GM21447 (cell line): Measurements from ENCODE around the gene MEIS1.

Experiments used
- ATAC-seq: cut with Tn5 transposase; IDR thresholded peaks from one replicate; pipeline ENCODE4 v1.9.1; 2021; ENCODE audit not compliant: unreplicated experiment

MEIS1 gene

GRCh38 chr2:66443186-66443978, 8.5 kb downstream of the MEIS1 start:
- no peak for ATAC-seq

GRCh38 chr2:66443979-66444861, 9.3 kb downstream of the MEIS1 start:
- ATAC-seq: no peak

DNA sequence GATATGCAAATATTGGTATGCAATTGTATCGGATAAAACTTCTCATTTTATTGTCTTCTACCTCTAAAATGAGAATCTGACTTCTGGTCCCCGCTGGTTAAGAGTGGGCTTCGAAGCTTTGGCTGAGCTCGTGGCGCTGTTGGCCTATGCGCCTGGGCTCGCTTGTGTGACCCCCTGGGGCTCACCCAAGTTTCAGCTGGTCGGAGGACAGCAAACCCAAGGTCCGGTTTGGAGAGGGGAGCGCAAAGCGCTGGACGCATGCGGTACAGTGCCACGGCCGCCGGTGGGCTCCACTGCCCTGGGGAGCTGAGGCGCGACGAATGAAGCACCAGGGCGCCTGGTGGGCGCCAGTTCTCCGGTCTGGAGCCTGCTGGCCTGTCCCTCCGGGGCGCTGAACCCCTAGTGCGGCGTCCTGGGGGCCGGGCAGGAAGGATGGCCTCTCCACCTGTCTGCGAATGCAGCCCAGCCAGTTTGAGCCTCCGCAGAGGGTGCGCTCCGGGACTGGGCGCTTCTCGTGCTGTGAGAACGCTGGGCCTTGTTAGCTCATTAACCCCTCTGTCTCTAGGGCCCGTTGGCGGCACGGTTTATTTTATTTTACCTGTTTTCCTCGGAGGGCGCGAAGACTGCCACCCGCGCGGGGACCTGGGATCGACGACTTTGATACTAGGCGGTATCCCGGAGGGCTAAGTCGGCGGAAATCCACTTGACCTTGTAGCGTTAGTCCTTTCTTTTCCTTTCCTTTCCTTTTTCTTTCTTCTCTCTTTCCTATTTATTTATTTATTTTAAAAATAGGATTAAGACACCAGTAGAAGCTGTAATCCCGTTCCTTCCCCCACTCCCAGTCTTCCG, 10.4 kb downstream of the MEIS1 start:
- no peak for ATAC-seq

- ATAC-seq: no peak
Measured at GRCh38 chr2:66445925-66446871, 11.3 kb downstream of the MEIS1 start.

GRCh38 chr2:66446941-66447340, 12.0 kb downstream of the MEIS1 start:
- no peak for ATAC-seq

DNA sequence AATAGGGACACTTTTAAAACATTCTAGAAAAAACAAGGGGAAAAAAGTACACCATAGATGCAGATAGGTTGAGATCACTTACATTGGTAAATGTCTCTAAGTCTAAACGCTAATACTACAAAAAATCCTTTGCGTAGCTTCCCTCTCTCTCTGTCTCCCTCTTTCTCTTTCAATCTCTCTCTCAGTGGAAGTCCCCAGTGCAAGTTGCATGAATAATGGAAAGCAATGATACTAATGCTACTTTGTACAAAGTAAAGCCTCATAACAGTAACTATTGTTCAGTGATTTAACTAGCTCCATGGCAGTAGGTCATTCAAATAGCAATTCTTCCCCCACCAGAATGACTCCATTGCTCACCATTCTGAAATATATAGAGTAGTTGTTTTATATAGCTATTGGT, 12.8 kb downstream of the MEIS1 start:
- ATAC-seq: no peak

DNA sequence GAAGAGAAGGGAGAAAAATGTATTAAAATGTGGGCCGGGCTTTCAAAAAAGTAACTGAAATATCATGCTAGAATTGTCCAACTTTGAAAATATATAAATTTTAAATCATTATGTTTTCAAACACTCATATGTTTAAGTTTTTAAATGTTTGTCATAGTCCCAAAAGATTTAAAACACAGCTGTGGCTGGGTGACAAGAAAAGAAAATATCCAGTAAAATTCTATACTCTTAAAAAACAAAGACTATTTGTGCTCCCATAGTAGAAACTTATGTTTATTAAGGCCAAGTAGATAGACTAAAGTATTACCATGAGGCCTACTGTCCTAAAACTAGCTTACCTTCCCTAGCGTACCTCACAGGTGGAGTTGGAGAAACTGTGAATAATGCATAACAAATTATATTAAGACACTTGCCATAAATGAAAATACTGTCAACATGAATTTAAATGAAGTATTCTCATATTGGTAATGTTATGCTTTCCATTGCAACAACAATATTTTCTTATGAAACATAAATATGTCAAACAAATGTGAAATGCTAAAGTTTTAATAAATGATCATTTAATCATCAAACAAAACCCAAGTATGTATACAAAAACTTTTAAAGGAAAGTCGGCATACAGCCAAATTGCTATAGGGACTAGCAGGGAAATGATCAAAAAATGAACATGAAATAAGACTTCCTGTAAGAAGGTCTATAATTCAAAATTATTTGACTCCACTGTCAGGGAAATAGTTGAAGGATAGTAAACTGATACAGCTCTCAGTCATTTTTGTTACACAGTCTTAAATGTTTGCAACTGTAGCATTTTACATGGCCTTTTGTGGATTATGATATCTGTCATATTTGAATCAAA, 13.4 kb downstream of the MEIS1 start:
- no peak for ATAC-seq

- no peak for ATAC-seq
Measured at GRCh38 chr2:66452214-66452613, 17.3 kb downstream of the MEIS1 start.

GRCh38 chr2:66452917-66453316, 18.0 kb downstream of the MEIS1 start:
- ATAC-seq: no peak

- no peak for ATAC-seq
Measured at GRCh38 chr2:66455490-66455889, 20.6 kb downstream of the MEIS1 start.

DNA sequence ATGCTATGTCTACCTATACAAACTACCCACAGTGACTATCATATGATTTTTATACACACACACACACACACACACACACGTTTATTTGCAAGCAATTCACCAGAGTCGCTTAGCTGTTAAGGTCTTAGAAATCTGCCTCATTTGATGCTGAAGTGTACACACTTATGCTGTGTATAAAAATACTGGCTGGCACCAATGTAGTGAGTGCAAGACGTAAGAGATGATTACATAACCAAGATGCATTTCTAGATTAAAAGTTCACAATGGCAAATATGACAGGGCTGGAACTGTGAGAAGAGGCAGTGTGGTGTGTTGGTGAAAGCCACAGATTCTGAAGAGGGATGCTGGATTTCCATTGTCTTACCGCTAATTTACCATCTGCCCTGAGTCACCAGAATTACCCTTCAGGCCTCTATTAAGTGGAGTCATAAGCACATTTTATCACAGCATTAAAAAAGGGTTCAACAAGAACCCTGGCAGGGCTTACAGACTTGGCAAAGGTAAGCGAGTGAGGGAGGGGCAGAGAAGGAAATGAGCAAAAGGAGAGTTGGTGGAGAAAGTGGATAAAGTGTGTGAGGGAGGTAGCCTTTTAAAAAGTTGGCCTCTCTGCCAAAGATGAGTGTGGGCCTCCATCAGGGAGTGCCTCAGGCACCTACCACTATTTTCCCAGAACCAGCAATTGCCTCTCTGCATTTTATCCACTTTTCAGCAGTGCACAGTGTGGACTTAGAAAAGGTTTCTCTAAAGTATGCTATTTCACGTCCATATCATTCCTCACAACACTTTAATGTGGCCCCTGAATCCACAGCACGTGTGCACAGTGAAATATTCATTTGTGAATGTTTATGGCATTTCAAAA, 21.5 kb downstream of the MEIS1 start:
- ATAC-seq: no peak

DNA sequence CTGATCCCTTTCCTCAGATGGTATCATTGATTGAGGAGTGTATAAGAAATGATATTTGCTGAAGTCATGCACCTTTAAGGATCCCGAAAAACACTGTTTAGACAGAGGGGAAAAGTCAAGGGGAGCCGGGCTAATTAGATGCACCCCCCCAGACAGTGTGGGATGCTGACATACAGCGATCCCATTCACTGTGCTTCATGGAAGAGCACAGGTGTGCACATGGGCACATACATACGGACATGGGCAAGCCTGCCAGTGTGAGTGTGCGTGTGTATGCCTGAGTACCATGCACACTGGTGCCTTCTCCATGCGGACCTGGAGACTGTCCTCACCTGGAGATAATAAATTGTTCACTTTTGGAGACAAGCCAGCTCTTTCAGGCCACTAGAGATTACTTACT, 22.6 kb downstream of the MEIS1 start:
- ATAC-seq: no peak

DNA sequence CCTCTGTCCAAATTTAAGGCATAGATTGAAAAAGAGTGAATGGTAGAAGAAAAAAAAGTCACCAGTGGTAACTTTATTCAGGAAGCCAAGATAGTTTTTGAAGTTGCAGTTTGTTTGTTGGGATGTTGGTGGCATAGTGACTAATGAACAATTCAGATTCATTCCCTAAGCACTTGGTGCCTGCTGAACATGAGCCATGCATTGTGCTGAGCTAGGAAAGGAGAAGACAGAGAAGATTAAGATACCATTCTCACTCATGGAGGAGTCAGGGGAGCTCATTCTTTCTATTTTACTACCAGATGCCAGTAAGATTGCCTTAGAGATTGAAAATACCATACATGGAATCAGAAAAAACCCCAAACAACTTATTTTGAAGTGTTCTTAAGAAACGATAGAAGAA, 25.1 kb downstream of the MEIS1 start:
- no peak for ATAC-seq

DNA sequence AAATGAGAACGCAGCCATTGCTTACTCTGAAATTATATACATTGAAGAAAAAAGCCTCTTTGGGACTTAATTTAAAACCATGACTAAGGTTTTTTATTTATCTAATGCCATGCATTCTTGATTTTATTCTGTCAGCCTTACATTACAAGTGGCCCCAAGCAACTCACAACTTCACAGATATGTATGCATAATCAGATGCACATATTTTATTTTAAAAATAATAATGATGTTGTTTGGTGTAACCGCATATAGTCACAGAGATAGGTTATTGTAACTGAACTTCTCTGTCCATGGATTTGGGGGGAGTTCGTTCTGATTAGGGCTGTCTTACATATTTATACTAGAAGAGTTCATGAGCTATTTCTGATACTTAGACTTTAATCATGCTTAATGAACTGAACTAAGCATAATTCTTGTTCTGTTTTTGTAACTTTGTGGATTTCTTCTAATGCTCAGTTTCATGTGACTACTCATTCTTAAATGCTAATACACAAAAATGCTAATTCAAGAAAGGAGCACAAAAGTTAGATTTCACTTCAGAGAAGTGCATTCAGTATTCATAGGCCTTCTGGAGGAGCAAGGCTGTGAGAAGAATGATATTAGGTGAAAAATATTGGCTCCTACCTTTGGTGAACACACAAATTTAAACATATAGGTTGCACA, 26.2 kb downstream of the MEIS1 start:
- no peak for ATAC-seq

DNA sequence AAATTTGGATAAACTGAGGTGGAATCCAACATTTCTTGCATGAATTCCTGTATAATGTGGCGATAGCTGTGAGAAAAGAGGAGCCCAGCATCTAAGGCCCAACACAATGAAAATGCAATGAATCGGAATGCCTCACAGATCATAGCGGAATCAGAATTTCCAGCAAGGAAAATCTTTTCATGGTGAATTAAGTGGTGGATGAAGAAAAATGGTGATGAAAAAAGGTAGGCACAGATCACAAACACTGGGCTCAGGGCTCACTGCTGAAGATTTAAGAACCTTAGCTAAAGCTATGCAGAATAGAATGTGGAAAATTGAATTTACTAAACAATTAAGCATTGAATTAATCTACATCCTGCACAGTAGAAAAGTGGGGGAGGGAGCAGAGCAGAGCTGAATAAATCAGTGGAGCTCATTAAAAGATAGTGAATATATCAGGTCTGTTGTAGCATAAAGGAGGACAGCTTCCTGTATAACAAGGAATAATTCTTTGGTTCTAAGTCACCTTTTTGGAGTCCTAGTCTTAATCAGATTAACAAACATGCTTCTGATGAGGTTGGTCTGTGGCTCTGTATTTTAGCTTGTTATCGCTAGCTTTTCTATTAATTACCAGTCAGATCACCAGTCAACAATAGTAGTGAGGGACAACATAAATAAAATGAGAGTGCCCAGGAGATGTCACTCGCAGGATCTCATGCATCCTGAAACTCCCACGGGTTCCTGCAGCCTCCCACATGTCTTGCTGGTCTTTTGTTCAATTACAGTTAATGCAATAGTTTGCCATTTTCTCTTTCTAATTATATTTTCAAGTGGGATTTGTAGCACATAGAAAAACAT, 27.0 kb downstream of the MEIS1 start:
- no peak for ATAC-seq

GRCh38 chr2:66462501-66462825, 27.5 kb downstream of the MEIS1 start:
- ATAC-seq: no peak

- no peak for ATAC-seq
Measured at GRCh38 chr2:66463206-66463755, 28.4 kb downstream of the MEIS1 start.
